Suprapubic skin (tissue), 4 donors: Measurements from ENCODE around the gene ARHGAP32.

Experiments used
- EP300 ChIP-seq: sonication (generic); formaldehyde crosslinking; IDR thresholded peaks from one replicate; pipeline ENCODE4 v1.6.1; 2017; ENCODE audit warnings: antibody characterized with exemption
- POLR2A ChIP-seq, 2 donors: fragments of 450-650 bp; IDR thresholded peaks; one replicate each; pipeline ENCODE4 v1.6.1; 2017; ENCODE audit warnings: antibody characterized with exemption in 2 of 2, mild to moderate bottlenecking in 2 of 2, moderate library complexity in 2 of 2
- POLR2AphosphoS5 ChIP-seq, 3 donors: sonication (generic); formaldehyde crosslinking; IDR thresholded peaks; one replicate each; pipeline ENCODE4 v1.6.1; 2017; ENCODE audit warnings: antibody characterized with exemption in 3 of 3
- TF ChIP-seq, protein P1 (sequence below), 2 donors: fragments of 200-600 bp in 1 of 2; fragments of 450-650 bp in 1 of 2; sonication (generic) in 1 of 2; IDR thresholded peaks; one replicate each; pipeline ENCODE4 v1.5.1; 2016 to 2019; ENCODE audit warnings: antibody characterized with exemption in 2 of 2, mild to moderate bottlenecking in 1 of 2, moderate library complexity in 1 of 2

DNA sequence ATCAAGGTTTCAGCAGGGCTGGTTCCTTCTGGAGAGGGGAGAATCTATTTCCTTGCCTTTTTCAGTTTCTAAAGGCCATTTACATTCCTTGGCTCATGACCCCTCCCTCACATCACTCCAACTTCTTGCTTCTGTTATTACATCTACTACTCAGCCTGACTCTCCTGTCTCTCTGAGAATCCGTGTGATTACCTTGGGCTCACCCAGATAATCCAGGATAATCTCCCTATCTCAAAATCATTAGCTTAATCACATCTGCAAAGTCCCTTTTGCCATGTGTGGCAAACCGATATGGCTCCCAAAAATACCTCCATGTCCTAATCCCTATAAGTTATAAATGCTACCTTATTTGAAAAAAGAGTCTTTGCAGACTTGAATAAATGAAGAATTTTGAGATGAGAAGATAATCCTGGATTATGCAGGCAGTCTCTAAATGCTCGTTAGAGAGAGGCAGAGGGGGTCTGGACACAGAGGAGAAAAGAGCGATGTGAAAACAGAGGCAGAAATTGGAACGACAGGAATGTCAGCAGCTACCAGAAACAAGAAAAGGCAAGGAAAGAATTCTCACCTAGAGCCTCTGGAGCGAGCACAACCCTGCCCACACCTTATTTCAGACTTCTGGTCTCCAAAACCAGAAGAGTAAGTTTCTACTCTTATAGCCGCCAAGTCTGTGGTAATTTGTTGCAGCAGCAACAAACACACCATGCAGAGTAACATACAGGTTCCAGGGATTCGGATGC lies 23.6 kb upstream of the ARHGAP32 start:
- TF ChIP-seq POLR2A (IDR thresholded peaks at IDR 0.05) (no peak), POLR2AphosphoS5 (IDR thresholded peaks at IDR 0.05) (no peak), EP300 (no peak)
- TF ChIP-seq, protein P1, sequence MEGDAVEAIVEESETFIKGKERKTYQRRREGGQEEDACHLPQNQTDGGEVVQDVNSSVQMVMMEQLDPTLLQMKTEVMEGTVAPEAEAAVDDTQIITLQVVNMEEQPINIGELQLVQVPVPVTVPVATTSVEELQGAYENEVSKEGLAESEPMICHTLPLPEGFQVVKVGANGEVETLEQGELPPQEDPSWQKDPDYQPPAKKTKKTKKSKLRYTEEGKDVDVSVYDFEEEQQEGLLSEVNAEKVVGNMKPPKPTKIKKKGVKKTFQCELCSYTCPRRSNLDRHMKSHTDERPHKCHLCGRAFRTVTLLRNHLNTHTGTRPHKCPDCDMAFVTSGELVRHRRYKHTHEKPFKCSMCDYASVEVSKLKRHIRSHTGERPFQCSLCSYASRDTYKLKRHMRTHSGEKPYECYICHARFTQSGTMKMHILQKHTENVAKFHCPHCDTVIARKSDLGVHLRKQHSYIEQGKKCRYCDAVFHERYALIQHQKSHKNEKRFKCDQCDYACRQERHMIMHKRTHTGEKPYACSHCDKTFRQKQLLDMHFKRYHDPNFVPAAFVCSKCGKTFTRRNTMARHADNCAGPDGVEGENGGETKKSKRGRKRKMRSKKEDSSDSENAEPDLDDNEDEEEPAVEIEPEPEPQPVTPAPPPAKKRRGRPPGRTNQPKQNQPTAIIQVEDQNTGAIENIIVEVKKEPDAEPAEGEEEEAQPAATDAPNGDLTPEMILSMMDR (IDR thresholded peaks at IDR 0.05) = no peak
